Activated CD4-positive, alpha-beta T cell treated with anti-CD3 and anti-CD28 coated beads, Interleukin-2, amount 50 U/mL, for 48 hours (primary cell): ENCODE data around the gene PNKD.

Source experiments
- DNase-seq, 2 experiments: peaks; one replicate each; pipeline ENCODE4 v3.0.0-alpha.2; 2020

PNKD gene

DNA sequence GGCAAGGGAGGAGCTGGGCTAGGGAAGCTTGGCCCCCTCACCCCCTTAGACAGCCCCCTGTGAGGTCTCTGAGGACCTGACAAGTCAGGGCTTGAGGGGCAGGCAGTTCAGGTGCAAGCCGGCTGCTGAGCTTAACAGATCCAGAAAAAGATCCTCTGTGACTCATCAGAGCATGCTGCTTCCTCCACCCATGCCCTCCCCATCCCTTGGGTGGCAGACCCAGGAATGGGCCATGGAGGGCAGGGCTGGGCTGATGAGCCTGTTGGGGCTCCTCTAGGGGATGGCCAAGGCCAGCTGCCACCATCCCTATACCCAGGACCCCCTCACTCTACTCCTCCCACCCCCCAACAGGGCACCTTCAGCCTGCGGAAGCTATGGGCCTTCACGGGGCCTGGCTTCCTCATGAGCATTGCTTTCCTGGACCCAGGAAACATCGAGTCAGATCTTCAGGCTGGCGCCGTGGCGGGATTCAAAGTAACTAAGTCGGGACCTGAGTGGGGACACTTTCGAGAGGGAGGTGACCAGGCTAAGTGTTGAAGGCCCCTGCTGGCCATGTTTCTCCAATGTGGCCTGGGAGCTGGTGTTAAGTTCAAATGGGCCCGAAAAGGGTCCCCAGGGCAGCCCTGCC, 113.7 kb downstream of the PNKD start:
- no peak for DNase-seq

DNA sequence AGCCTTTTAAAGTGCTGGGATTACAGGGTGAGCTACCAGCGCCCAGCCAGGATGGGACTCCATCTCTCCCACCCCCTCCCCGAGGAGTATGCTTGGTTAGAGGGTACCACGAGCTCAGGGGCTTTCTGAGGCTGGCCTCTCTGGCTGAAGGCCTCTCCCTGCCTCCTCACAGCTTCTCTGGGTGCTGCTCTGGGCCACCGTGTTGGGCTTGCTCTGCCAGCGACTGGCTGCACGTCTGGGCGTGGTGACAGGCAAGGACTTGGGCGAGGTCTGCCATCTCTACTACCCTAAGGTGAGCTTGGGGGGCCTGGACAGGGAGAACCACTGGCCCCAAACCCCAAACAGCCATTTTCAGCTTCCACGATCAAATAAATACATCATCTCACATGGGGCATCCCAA, 114.7 kb downstream of the PNKD start:
- no peak for DNase-seq

DNA sequence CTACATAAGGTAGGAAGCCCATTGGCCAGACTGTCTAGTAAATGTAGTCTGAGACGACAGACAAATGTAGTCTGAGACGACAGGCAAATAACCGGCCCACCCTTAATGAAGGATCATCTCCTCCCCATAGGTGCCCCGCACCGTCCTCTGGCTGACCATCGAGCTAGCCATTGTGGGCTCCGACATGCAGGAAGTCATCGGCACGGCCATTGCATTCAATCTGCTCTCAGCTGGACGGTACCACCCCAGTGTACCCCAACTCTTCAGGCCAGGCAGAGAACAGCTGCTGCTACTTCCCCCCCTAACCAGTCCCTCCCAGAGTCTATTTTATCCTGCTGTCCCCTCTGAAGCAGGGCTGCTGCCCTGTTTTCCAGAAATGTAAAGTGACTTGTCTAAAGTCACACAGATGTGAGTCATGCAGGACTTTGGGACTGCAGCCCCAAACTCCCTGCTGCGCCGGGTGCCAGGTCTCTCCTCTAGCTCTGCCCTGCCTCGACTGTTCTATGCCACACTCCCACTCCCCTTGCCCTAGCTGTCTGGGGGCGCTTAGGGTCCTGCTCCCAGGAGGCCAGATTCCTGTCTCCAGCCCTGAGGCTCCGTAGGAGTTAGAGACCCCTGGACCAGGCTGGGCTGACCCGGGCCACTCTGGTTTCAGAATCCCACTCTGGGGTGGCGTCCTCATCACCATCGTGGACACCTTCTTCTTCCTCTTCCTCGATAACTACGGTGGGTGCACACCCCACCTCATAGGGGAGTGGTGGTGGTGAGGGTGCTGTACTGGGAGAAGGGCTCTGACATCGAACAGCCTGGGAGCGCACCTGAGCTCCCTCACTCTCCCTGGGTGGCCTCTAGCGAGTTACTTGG, 116.4 kb downstream of the PNKD start:
- DNase-seq, result no peak

DNA sequence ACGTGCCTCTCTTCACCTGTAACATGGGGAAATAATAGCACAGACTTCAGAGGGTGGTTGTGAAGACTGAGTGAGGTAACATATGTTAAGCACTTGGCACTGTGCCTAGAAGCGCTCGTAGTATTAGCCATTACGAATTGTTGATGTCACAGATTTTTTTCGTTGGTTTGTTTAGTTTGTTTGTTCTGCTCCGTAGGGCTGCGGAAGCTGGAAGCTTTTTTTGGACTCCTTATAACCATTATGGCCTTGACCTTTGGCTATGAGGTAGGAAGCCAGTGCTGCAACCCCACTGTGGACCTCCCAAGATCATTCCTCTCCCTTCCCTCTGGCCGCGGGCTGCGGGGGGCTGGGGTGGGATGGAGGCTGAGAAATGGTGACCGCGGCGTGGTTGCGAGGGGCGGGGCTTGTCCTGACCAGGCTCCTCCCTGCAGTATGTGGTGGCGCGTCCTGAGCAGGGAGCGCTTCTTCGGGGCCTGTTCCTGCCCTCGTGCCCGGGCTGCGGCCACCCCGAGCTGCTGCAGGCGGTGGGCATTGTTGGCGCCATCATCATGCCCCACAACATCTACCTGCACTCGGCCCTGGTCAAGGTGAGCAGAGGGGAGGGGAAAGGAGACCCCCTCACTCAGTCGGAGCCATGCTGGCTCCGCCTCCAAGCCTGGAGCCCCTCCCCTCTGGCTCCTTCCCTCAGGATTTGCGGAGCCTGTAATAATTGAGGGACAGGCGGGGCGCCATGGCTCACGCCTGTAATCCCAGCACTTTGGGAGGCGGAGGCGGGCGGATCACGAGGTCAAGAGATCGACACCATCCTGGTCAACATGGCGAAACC, 117.3 kb downstream of the PNKD start:
- peak in 1 of 2 experiments; percentile 35 for DNase-seq

DNA sequence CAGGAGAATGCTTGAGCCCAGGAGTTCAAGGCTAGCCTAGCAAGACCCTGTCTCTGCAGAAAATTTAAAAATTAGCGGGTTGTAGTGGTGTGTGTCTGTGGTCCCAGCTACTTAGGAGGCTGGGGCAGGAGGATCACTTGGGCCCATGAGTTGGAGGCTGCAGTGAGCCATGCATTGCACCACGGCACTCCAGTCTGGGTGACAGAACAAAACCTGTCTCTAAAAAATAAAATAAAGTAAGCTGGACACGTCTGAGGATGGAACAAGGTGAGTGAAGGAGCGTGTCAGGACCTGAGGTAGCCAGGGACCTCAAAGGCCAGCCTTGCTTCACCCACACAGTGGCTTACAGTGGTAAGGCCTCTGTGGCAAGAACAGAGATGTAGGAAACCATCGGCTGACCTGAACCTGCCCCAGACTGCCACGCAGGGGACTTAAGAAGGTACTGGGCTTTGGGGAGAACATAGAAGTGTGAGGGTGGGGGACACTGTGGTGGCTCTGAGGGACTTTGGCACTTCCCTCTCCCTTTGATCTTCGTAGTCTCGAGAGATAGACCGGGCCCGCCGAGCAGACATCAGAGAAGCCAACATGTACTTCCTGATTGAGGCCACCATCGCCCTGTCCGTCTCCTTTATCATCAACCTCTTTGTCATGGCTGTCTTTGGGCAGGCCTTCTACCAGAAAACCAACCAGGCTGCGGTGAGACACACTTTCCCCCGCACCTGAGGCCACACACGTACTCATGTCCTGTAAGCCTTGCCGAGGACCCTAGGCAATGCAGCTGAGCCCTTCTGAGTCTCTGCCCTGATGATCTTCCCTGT, 119.2 kb downstream of the PNKD start:
- no peak for DNase-seq

DNA sequence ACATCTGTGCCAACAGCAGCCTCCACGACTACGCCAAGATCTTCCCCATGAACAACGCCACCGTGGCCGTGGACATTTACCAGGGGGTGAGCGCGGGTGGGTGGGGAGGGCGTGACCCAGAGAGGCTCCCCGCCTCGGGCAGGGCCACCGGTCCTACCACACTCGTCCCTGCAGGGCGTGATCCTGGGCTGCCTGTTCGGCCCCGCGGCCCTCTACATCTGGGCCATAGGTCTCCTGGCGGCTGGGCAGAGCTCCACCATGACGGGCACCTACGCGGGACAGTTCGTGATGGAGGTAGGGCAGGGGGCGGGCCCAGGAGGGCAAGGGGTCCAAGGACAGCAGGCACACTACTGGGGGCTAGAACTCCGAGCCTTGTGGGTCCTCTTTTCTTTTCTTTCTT, 120.9 kb downstream of the PNKD start:
- DNase-seq, result no peak

DNA sequence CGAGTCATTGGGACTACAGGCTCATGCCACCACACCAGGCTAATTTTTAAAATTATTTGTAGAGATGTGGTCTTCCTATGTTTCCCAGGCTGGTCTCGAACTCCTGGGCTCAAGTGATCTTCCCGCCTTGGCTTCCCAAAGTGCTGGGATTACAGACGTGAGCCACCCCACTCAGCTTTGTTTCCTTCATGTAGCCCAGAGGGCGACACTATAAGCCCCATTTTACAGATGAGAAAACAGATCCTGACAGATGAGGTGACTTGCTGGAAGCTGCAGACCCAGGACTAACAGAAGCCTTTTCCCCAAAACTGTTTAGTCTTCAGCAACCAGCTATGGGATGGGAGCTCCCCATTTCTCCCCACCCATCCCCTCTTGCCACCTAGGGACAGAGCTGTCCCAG, 122.1 kb downstream of the PNKD start:
- DNase-seq, result no peak

DNA sequence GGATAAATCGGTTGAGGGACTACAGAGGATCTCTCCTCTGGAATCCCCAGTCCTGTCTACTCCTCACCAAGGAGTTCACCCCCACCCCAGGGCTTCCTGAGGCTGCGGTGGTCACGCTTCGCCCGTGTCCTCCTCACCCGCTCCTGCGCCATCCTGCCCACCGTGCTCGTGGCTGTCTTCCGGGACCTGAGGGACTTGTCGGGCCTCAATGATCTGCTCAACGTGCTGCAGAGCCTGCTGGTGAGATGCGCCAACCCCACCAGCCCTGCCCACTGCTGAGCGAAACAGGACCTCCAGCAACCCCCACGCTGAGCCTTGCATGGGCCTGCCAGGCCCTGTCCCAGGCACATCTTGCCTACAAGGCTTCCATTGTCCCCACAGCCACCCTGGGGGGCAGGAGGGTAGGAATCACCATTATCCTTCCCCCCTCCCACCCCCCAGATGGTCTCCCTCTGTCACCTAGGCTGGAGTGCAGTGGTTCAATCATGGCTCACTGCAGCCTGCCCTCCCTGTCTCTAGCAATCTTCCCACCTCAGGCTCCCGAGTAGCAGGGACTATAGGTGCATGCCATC, 122.7 kb downstream of the PNKD start:
- DNase-seq, result no peak

DNA sequence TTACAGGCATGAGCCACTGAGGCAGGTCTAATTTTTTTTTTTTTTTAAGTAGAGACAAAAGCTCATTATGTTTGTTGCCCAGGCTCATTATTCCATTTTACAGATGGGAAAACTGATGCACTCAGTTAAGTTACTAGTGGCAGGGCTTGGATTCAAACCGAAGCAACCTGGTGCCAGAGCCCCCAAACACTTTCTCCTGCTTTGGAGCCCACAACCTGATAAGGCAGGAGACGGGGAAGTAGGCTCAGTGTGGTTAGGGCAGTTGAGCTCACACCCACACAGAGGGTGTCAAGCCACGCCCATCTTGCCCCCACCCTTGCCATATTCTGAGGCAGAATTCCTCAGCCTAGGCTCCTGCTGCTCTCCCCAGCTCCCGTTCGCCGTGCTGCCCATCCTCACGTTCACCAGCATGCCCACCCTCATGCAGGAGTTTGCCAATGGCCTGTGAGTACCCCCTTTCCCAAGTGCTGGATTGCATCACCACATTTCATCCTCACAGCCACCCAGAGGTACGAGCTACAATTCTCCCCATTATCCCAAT, 123.5 kb downstream of the PNKD start:
- no peak for DNase-seq

DNA sequence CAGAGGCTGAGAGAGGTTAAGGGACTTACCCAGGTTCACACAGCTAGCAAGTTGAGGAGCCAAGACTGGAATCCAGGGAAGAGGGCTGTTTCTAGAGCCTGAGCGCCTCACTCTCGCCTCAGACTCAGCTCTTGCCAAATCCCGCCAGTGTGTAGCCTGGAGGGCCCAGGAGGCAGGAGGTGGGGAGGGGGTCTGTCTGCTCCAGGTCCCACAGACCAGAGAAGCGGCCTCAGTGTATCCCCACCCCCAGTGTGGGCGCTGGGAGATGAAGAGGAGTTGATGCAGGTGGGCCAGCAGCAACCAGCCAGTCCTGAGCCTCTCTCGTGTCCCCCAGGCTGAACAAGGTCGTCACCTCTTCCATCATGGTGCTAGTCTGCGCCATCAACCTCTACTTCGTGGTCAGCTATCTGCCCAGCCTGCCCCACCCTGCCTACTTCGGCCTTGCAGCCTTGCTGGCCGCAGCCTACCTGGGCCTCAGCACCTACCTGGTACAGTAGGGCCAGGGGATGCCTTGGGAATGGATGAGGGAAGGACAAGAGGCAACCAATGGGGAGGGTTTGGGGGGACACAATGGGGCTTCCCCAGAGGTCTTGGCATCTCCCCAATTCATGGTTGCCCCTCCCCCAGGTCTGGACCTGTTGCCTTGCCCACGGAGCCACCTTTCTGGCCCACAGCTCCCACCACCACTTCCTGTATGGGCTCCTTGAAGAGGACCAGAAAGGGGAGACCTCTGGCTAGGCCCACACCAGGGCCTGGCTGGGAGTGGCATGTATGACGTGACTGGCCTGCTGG, 124.2 kb downstream of the PNKD start:
- no peak for DNase-seq

DNA sequence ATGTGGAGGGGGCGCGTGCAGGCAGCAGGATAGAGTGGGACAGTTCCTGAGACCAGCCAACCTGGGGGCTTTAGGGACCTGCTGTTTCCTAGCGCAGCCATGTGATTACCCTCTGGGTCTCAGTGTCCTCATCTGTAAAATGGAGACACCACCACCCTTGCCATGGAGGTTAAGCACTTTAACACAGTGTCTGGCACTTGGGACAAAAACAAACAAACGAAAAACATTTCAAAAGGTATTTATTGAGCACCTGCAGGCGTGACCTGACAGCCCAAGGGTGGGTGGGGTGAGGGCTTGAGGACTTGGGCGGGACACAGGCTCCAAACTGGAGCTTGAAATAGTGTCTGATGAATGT, 124.7 kb downstream of the PNKD start:
- no peak for DNase-seq

DNA sequence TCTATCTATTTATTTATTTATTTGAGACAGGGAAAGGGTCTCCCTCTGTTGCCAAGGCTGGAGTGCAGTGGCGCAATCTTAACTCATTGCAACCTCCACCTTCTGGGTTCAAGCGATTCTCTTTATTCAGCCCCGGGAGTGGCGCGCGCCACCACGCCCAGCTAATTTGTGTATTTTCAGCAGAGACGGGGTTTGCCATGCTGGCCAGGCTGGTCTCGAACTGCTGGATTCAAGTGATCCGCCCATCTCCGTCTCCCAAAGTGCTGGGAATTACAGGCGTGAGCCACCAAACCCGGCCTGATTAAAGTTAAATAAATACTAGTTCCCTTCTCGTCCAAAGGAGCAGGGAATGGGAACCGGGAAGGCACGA, 125.1 kb downstream of the PNKD start:
- DNase-seq, result no peak

DNA sequence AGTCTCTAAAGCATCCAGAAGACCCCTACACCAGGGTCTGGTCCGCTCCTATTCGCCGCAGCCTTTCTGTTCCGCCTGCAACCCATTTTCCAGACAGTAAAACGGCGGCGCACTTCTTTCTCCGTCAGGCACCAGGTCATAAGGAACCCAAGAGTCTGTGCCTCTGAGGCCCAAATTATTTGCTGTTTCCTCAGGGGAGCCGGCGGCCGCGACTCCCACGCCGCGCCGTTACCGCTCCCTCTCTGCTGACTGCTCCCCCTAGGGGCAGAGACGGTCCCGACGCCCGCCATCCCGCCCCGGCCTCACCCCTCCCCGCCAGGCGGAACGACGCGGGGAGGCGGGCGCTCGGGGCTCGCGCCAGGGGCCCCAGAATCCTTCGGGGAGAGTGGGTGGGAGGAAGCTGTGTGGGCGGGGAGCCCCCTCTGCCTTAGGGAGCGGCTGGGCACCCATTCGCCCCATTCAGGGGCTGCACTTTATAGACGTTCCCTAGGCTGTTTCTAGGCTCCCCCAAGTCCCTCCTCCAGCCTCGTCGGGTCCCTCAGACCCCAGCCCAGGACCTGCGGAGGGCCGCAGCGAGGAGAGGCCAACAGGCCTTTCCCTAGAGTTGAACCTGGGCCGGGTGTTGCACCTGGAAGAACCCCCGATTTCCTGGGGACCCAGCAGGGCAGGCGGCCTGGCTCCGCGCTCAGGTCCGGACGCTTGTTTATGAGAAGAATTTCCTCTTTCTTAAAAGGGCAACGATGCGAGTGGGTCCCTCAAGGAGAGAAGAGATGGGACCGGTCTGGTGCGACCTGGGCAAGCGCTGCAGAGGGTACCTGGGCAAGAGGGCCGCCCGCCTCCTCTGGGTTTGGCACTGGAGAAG, 125.7 kb downstream of the PNKD start:
- DNase-seq, result peak; percentile 92 to 94
